Suprapubic skin (tissue), 4 donors: Measurements from ENCODE around the gene AHRR. TPM values are rescaled to one million over a fixed set of nuclear protein-coding genes. Genes with fewer than 3 reads are reported as not detected.
A peak's percentile ranks its signal among the peaks of the same experiment; 100 is the strongest.
"Not testable (repeated sequence)": the region's sequence is repeated elsewhere in the genome, so short reads cannot be mapped to it uniquely, and the experiment has no call there.

Experiments
- DNase-seq, 2 donors: peaks; one replicate each; pipeline ENCODE4 v3.0.0-alpha.2; 2019; ENCODE audit warnings: low spot score in 2 of 2
- H3K27ac ChIP-seq: fragments of 200-600 bp; sonication (generic); one replicate; pipeline ENCODE4 v1.5.1; 2019
- H3K27me3 ChIP-seq: fragments of 200-600 bp; sonication (generic); one replicate; pipeline ENCODE4 v1.5.1; 2019
- H3K36me3 ChIP-seq: fragments of 200-600 bp; sonication (generic); one replicate; pipeline ENCODE4 v1.5.1; 2019
- H3K4me1 ChIP-seq: fragments of 200-600 bp; sonication (generic); one replicate; pipeline ENCODE4 v1.5.1; 2019
- H3K4me3 ChIP-seq: fragments of 200-600 bp; sonication (generic); one replicate; pipeline ENCODE4 v1.5.1; 2019; ENCODE audit warnings: mild to moderate bottlenecking
- H3K9me3 ChIP-seq: fragments of 200-600 bp; sonication (generic); one replicate; pipeline ENCODE4 v1.5.1; 2019
- CTCF ChIP-seq, 2 donors: fragments of 200-600 bp in 1 of 2; fragments of 450-650 bp in 1 of 2; sonication (generic) in 1 of 2; IDR thresholded peaks; one replicate each; pipeline ENCODE4 v1.5.1; 2016 to 2019; ENCODE audit warnings: antibody characterized with exemption in 2 of 2, mild to moderate bottlenecking in 1 of 2, moderate library complexity in 1 of 2
- EP300 ChIP-seq: sonication (generic); formaldehyde crosslinking; IDR thresholded peaks from one replicate; pipeline ENCODE4 v1.6.1; 2017; ENCODE audit warnings: antibody characterized with exemption
- POLR2A ChIP-seq, 2 donors: fragments of 450-650 bp; IDR thresholded peaks; one replicate each; pipeline ENCODE4 v1.6.1; 2017; ENCODE audit warnings: antibody characterized with exemption in 2 of 2, mild to moderate bottlenecking in 2 of 2, moderate library complexity in 2 of 2
- POLR2AphosphoS5 ChIP-seq, 3 donors: sonication (generic); formaldehyde crosslinking; IDR thresholded peaks; one replicate each; pipeline ENCODE4 v1.6.1; 2017; ENCODE audit warnings: antibody characterized with exemption in 3 of 3
- WGBS: methylation state at CpG from one replicate; pipeline ENCODE4 v1.1.5; 2018; 5-methylcytosine and 5-hydroxymethylcytosine counted together
- total RNA-seq, 4 donors: library from RNA; depleted of rRNA; stranded (reverse); fragments of >200 nt; gene quantifications; one replicate each; pipeline ENCODE4 v1.1.0, GENCODE V29; 2016

Gene AHRR
- total RNA-seq, 4 donors from 2014 or later = 3.0 to 10.7 (median 4.2) TPM

GRCh38 chr5:472076-472655 is 150.7 kb downstream of the AHRR start:
- peaks cover 8% of the 10 kb centered on the region for H3K36me3 ChIP-seq
- DNase-seq = peak; percentile 78 to 80

DNA sequence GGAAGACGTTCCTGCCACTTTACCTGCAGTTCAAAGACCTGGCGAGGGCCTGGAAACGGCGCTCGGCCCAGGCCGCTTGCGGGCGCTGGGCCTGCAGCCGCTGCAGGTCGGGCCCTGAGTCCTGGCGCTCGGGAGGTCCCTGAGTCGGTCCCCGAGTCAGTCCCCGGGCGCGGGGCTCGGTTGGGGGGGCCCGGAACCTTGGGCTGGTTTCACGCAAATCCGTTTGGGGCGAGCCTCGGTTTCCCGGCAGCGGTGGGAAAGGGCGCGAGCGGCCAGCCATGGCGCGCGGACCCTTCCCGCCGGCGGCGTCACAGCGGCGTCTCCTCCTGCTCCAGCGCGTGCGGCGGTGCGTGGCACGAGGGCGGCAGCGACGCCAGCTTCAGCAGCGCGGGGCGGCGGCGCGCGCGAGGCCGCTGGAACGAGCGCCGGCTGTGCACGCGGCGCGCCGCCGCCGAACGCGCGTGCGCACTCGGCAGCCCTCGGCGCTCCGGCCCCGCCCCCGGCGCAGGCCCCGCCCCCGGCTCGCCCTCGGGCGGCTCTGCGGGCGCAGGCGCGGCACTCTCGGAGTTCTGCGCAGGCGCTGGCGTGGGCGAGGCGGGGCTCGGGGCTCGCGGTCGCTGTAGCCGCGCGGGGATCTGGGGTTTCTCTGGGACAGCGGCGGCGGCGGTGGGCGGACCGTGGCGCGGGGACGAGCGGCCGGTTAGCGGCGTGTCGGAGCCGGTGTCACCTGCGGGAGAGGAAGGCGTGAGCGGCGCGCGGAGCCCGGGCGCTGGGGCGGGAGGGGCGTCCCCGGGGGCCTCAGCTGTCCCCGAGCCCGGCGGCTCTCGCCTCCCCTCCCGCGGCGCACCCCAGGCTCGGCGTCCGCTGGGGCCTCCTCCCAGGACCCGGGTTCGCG is 151.4 kb downstream of the AHRR start:
- H3K27me3 ChIP-seq = peaks cover 26% of the 10 kb centered on the region
- peak overlapping the region; percentile 80 for H3K27ac ChIP-seq
- no peak for TF ChIP-seq POLR2AphosphoS5 (IDR thresholded peaks at IDR 0.05)
- no peak for TF ChIP-seq EP300
- peak in 1 of 2 donors; percentile 11 for TF ChIP-seq POLR2A (IDR thresholded peaks at IDR 0.05)
- DNase-seq = peak; percentile 89 to 91
- no peaks in the 10 kb centered on the region for H3K9me3 ChIP-seq
- H3K4me1 ChIP-seq = peaks cover 51% of the 10 kb centered on the region
- H3K4me3 ChIP-seq = peak overlapping the region; percentile 78
- WGBS = 0% methylated on average over 5 of the region's 137 CpGs
- peaks cover 8% of the 10 kb centered on the region for H3K36me3 ChIP-seq

More at GRCh38 chr5:472076-472655, 150.7 kb downstream of the AHRR start:
- peak overlapping the region; percentile 80 for H3K27ac ChIP-seq
- peaks cover 51% of the 10 kb centered on the region for H3K4me1 ChIP-seq
- WGBS = 6% methylated on average over 24 of the region's 30 CpGs
- H3K4me3 ChIP-seq = peak overlapping the region; percentile 78
- H3K9me3 ChIP-seq = no peaks in the 10 kb centered on the region
- H3K27me3 ChIP-seq = peaks cover 23% of the 10 kb centered on the region
- TF ChIP-seq POLR2A (IDR thresholded peaks at IDR 0.05) (no peak), EP300 (no peak), POLR2AphosphoS5 (IDR thresholded peaks at IDR 0.05) (no peak), CTCF (IDR thresholded peaks at IDR 0.05) (no peak)

- peak; percentile 76 to 84 for DNase-seq
These were observed 152.2 kb downstream of the AHRR start for GRCh38 chr5:473551-474192.

GRCh38 chr5:474232-474839 is 152.8 kb downstream of the AHRR start:
- WGBS = 3% methylated on average over 48 of the region's 50 CpGs
- H3K27ac ChIP-seq, H3K9me3 ChIP-seq, H3K36me3 ChIP-seq: not testable (repeated sequence)
- peak in 1 of 2 donors; percentile 19 for DNase-seq
- Histone ChIP-seq H3K4me1 (peaks cover 51% of the 10 kb centered on the region), H3K27me3 (peaks cover 40% of the 10 kb centered on the region), H3K4me3 (peak overlapping the region; percentile 78)

More at GRCh38 chr5:473551-474192, 152.2 kb downstream of the AHRR start:
- Histone ChIP-seq H3K4me1 (peaks cover 51% of the 10 kb centered on the region), H3K9me3 (no peaks in the 10 kb centered on the region), H3K27me3 (peaks cover 34% of the 10 kb centered on the region), H3K36me3 (peaks cover 8% of the 10 kb centered on the region), H3K27ac (peak overlapping the region; percentile 49), H3K4me3 (peak overlapping the region; percentile 78)
- TF ChIP-seq POLR2AphosphoS5 (IDR thresholded peaks at IDR 0.05) (no peak), EP300 (no peak), CTCF (IDR thresholded peaks at IDR 0.05) (no peak), POLR2A (IDR thresholded peaks at IDR 0.05) (no peak)
- whole genome bisulfite sequencing = 0% methylated on average over 24 of the region's 44 CpGs

- Histone ChIP-seq H3K36me3 (peaks cover 3% of the 10 kb centered on the region), H3K27ac (no peak overlapping the region), H3K27me3 (peaks cover 48% of the 10 kb centered on the region), H3K4me1 (peaks cover 51% of the 10 kb centered on the region), H3K4me3 (peak overlapping the region; percentile 78), H3K9me3 (no peaks in the 10 kb centered on the region)
- peak; percentile 65 to 78 for DNase-seq
- 5% methylated on average over 23 of the region's 50 CpGs for WGBS
- TF ChIP-seq EP300 (no peak), POLR2AphosphoS5 (IDR thresholded peaks at IDR 0.05) (no peak), POLR2A (IDR thresholded peaks at IDR 0.05) (no peak), CTCF (IDR thresholded peaks at IDR 0.05) (no peak)
These were observed 153.5 kb downstream of the AHRR start for GRCh38 chr5:474840-475661.
